Transverse colon (tissue), 4 donors: ENCODE data around the gene MRPL11.

Source experiments
- EP300 ChIP-seq: sonication (generic); formaldehyde crosslinking; IDR thresholded peaks from one replicate; pipeline ENCODE4 v1.6.1; 2017; ENCODE audit warnings: antibody characterized with exemption, low read depth
- POLR2A ChIP-seq: fragments of 450-650 bp; IDR thresholded peaks from one replicate; pipeline ENCODE4 v1.6.1; 2016; ENCODE audit warnings: antibody characterized with exemption, mild to moderate bottlenecking, moderate library complexity
- POLR2AphosphoS5 ChIP-seq, 3 donors: sonication (generic); formaldehyde crosslinking; IDR thresholded peaks; one replicate each; pipeline ENCODE4 v1.6.1; 2016; ENCODE audit warnings: antibody characterized with exemption in 3 of 3
- TF ChIP-seq, protein P1 (sequence below), 5 experiments: fragments of 200-600 bp in 3 of 5; fragments of 450-650 bp in 2 of 5; sonication (generic) in 3 of 5; IDR thresholded peaks; 1 replicate in 2 of 5; 2 replicates in 3 of 5; pipeline ENCODE4 v1.5.1; 2016 to 2017; ENCODE audit warnings: antibody characterized with exemption in 5 of 5, inconsistent platforms in 3 of 5, mild to moderate bottlenecking in 2 of 5, moderate library complexity in 1 of 5

DNA sequence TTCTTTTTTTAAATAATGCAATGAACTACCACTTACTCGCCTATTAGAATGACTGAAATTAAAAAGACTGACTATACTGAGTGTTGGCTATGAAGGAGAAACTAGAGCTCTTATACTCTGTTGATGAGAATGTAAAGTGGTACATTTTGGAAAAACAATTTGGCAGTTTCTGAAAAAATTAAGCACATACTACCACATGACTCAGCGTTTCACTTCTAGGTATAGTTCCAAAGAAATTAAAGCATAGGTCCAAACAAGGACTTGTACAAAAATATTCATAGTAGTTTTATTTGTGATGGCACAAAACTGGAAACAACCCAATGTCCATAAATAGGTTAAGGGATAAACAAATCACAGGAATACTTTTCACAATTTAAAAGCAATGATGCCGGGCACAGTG, 44.7 kb downstream of the MRPL11 start:
- TF ChIP-seq, protein P1, sequence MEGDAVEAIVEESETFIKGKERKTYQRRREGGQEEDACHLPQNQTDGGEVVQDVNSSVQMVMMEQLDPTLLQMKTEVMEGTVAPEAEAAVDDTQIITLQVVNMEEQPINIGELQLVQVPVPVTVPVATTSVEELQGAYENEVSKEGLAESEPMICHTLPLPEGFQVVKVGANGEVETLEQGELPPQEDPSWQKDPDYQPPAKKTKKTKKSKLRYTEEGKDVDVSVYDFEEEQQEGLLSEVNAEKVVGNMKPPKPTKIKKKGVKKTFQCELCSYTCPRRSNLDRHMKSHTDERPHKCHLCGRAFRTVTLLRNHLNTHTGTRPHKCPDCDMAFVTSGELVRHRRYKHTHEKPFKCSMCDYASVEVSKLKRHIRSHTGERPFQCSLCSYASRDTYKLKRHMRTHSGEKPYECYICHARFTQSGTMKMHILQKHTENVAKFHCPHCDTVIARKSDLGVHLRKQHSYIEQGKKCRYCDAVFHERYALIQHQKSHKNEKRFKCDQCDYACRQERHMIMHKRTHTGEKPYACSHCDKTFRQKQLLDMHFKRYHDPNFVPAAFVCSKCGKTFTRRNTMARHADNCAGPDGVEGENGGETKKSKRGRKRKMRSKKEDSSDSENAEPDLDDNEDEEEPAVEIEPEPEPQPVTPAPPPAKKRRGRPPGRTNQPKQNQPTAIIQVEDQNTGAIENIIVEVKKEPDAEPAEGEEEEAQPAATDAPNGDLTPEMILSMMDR (IDR thresholded peaks at IDR 0.05): no peak
- TF ChIP-seq EP300 (no peak), POLR2A (no peak), POLR2AphosphoS5 (IDR thresholded peaks at IDR 0.05) (no peak)
